Tibial artery (tissue), 4 donors: Measurements from ENCODE around the gene CAV3.
"Not testable (repeated sequence)": the region's sequence is repeated elsewhere in the genome, so short reads cannot be mapped to it uniquely, and the experiment has no call there.

Source experiments
- DNase-seq, 2 donors: peaks; one replicate each; pipeline ENCODE4 v3.0.0-alpha.2; 2019
- H3K27ac ChIP-seq, 2 donors: fragments of 200-600 bp; sonication (generic) in 1 of 2; 1 replicate in 1 of 2; 2 replicates in 1 of 2; pipeline ENCODE4 v1.5.1; 2018 to 2019; ENCODE audit warnings: mild to moderate bottlenecking in 1 of 2
- H3K27me3 ChIP-seq, 2 donors: fragments of 200-600 bp; sonication (generic) in 1 of 2; one replicate each; pipeline versions ENCODE4 v1.5.1 to v1.6.0; 2016 to 2019
- H3K36me3 ChIP-seq, 3 donors: fragments of 200-600 bp; sonication (generic) in 2 of 3; one replicate each; pipeline ENCODE4 v1.5.1; 2016 to 2019; ENCODE audit warnings: mild to moderate bottlenecking in 2 of 3
- H3K4me1 ChIP-seq, 4 donors: fragments of 200-600 bp; sonication (generic) in 2 of 4; 1 replicate in 3 of 4; 2 replicates in 1 of 4; pipeline ENCODE4 v1.5.1; 2016 to 2019
- H3K4me3 ChIP-seq, 2 donors: fragments of 200-600 bp; sonication (generic) in 1 of 2; 1 replicate in 1 of 2; 2 replicates in 1 of 2; pipeline ENCODE4 v1.5.1; 2018 to 2019; ENCODE audit warnings: mild to moderate bottlenecking in 2 of 2
- H3K9me3 ChIP-seq, 3 donors: fragments of 200-600 bp; sonication (generic) in 1 of 3; one replicate each; pipeline ENCODE4 v1.5.1; 2016 to 2019
- intact Hi-C: fragments of 100-400 bp; cut with DNase I; formaldehyde crosslinking; loops from one replicate; pipeline ENCODE4 v1.15.0; 2023; ENCODE audit warnings: low total_unique reads
- TF ChIP-seq, protein P1 (sequence below), 2 experiments: fragments of 200-600 bp in 1 of 2; fragments of 450-650 bp in 1 of 2; IDR thresholded peaks; one replicate each; pipeline ENCODE4 v1.5.1; 2017 to 2019; ENCODE audit warnings: antibody characterized with exemption in 2 of 2, mild to moderate bottlenecking in 1 of 2, moderate library complexity in 1 of 2

Gene CAV3

DNA sequence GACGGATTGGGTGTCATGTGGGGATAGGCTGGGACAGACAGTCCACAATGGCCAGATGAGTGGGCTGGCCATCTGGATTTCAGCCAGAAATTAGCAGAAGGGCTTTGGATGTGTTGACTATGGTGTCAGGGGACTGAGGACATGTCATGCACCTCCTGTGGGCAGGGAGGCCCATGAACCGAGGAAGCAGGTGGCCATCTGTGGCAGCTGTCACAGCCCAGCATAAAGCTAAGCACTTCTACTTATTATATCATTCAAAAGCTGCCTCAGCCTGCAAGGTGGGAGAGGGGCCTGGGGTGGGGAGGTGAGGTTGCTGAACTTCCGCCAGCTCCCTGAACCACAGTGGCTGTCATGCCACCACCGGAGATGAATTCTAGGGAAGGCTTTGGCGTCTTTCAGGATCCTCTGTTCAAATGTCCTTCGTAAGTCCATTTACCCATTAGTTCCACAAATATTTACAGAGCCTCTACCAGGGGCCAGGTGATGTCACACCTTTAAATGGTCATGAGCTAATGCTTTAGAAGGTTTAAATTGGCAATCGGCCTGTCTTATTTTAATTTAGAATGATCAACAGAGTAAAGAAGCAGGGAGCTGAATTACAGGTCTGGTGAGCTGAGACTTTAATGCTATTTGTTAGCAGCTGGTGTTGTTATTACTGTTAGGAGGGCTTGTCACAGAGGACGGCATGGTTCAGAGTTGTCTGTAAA is 23.6 kb upstream of the CAV3 start:
- H3K27me3 ChIP-seq, result no peaks in the 10 kb centered on the region
- no peak for DNase-seq
- H3K27ac ChIP-seq, result no peak overlapping the region
- intact Hi-C loops, result no loop called here
- H3K4me1 ChIP-seq, result peaks cover 0 to 12% (median 3%) of the 10 kb centered on the region in 4 donors
- no peak overlapping the region for H3K4me3 ChIP-seq
- no peaks in the 10 kb centered on the region for H3K36me3 ChIP-seq
- H3K9me3 ChIP-seq, result no peaks in the 10 kb centered on the region
- TF ChIP-seq, protein P1, sequence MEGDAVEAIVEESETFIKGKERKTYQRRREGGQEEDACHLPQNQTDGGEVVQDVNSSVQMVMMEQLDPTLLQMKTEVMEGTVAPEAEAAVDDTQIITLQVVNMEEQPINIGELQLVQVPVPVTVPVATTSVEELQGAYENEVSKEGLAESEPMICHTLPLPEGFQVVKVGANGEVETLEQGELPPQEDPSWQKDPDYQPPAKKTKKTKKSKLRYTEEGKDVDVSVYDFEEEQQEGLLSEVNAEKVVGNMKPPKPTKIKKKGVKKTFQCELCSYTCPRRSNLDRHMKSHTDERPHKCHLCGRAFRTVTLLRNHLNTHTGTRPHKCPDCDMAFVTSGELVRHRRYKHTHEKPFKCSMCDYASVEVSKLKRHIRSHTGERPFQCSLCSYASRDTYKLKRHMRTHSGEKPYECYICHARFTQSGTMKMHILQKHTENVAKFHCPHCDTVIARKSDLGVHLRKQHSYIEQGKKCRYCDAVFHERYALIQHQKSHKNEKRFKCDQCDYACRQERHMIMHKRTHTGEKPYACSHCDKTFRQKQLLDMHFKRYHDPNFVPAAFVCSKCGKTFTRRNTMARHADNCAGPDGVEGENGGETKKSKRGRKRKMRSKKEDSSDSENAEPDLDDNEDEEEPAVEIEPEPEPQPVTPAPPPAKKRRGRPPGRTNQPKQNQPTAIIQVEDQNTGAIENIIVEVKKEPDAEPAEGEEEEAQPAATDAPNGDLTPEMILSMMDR (IDR thresholded peaks at IDR 0.05), result no peak

DNA sequence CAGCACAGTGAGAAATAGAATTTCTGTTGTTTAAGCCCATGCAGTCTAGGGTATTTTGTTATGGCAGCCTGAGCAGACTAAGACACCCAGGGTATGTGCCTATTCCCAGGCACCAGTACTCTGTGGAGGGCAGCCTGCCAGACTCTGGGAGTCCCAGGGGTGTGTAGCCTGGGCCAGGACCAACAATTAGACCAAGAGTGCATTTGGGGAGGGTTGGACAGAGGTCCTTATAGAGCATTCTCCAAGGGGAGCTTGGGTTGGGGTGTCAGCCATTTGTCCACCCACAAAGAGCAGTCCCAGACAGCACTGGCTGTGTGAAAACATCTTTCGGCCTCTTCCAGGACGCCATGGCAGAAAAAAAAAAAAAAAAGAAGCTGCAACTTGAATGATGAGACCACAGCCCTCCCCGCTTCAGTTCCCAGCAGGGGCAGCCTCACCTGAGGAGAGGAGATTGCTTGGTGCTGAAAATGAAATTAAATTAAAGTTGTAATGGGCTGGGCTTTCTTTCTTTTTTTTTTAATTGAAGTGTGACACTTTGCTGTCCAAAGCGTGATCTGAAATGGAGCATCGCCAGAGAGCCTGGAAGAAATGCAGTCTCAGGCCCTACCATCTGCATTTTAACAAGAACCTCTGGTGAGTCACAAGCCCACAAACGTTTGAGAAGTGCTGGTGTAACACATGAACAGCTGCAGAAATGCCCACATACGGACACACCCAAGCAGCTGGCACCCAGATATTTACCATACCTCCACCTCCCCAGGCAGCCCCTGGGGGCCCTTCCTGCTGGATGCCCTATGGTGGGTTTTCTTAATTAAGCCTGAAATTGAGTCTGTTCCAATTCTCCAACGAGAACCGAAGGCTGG is 21.3 kb upstream of the CAV3 start:
- no peak overlapping the region for H3K4me3 ChIP-seq
- no peaks in the 10 kb centered on the region for H3K27me3 ChIP-seq
- TF ChIP-seq, protein P1 (IDR thresholded peaks at IDR 0.05), result no peak
- H3K27ac ChIP-seq, result no peak overlapping the region
- no peaks in the 10 kb centered on the region for H3K36me3 ChIP-seq
- no peaks in the 10 kb centered on the region for H3K9me3 ChIP-seq
- H3K4me1 ChIP-seq, result peaks cover 0 to 12% (median 3%) of the 10 kb centered on the region in 4 donors
- no peak for DNase-seq
- intact Hi-C loops, result no loop called here

DNA sequence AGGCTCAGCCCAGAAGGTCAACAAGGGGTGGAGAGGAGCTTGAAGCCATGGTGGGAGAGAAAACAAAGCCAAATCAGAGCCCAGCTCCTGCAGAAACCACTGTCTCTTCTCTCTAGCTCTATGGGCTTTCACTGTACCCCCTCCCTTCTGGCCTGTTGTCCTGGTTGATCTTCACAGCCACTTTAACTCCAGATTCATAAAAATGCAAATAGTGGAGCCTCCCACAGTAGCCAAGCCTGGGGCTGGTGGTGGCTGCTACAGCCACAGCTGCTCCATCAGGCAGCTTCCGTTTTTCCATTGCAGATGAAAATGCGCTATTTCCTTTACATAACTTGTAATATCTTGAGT is 20.7 kb upstream of the CAV3 start:
- intact Hi-C loops, result no loop called here
- DNase-seq, result no peak
- Histone ChIP-seq H3K4me1 (peaks cover 0 to 12% (median 3%) of the 10 kb centered on the region in 4 donors), H3K9me3 (no peaks in the 10 kb centered on the region), H3K36me3 (no peaks in the 10 kb centered on the region), H3K4me3 (no peak overlapping the region), H3K27ac (no peak overlapping the region), H3K27me3 (no peaks in the 10 kb centered on the region)
- TF ChIP-seq, protein P1 (IDR thresholded peaks at IDR 0.05), result no peak

DNA sequence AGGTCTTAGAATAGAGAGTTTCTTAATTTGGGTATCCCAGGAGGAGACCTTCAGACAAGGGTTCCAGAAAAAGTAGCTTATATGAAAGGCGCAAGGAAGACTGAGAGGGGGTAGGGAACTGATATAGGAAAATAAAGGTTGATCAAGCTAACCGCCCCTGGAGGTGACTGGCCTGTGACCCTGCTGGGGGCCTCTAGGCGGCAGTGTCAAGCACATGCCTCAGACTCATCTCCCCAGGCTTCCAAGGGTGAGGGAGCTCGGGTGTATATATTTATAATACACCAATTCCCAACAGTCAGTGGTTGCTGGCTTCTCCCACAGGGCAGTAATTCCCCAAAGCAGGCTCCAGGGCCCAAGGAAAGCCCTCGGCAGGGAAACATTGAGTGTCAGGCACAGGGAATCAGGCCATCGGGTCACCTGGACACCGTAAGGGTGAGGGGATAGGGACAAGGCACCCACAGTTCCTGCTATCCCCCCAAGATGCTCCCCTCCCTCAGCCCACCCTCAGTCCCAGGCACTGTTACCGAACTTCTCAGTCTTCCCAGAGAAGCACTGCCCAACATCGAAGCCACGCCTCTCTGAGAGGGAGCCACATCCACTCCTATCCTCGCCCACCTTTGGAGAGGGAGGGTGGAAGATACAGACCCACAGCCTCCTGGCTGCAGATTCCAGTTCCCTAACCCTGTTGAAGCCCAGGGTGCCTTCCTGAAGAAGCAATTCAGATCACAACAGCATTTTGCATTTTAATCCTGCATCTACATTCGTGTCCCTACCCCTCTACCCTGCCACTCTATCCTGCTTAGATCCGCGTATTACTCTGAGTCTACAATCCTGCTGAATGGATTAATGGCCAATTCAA is 19.5 kb upstream of the CAV3 start:
- Histone ChIP-seq H3K9me3 (no peaks in the 10 kb centered on the region), H3K4me1 (peaks cover 0 to 12% (median 3%) of the 10 kb centered on the region in 4 donors), H3K27me3 (no peaks in the 10 kb centered on the region), H3K4me3 (no peak overlapping the region), H3K27ac (no peak overlapping the region), H3K36me3 (no peaks in the 10 kb centered on the region)
- intact Hi-C loops, result no loop called here
- DNase-seq, result no peak
- TF ChIP-seq, protein P1 (IDR thresholded peaks at IDR 0.05), result no peak

- H3K27me3 ChIP-seq, DNase-seq, H3K36me3 ChIP-seq, H3K9me3 ChIP-seq, H3K27ac ChIP-seq, intact Hi-C loops, H3K4me3 ChIP-seq: not testable (repeated sequence)
- peaks cover 0 to 12% (median 3%) of the 10 kb centered on the region in 4 donors for H3K4me1 ChIP-seq
Observed at GRCh38 chr3:8715757-8716156, 17.8 kb upstream of the CAV3 start.
